ENCODE measurements around the gene GPC5.
"Not testable (repeated sequence)": the region's sequence is repeated elsewhere in the genome, so short reads cannot be mapped to it uniquely, and the experiment has no call there.

GPC5 gene

GRCh38 chr13:91781982-91782691, 383.7 kb downstream of the GPC5 start:
- H3K4me3 Mint-ChIP-seq, DNase-seq, ATAC-seq, H3K27me3 Mint-ChIP-seq, H3K9me3 Mint-ChIP-seq, H3K4me1 Mint-ChIP-seq: not testable (repeated sequence)
- peak overlapping the region in 1 of 2 donors; percentile 75 for H3K27ac Mint-ChIP-seq

- ATAC-seq: no peak
- peaks cover 6% of the 10 kb centered on the region for H3K4me1 Mint-ChIP-seq
- peaks cover 0 to 7% of the 10 kb centered on the region in 2 donors for H3K9me3 Mint-ChIP-seq
- H3K4me3 Mint-ChIP-seq: no peak overlapping the region
- no peak for DNase-seq
- H3K27ac Mint-ChIP-seq: no peak overlapping the region
- no peaks in the 10 kb centered on the region for H3K27me3 Mint-ChIP-seq
These were observed 387.2 kb downstream of the GPC5 start for GRCh38 chr13:91785431-91786119.

- Mint-ChIP-seq H3K9me3 (peaks cover 4 to 15% of the 10 kb centered on the region in 2 donors), H3K27me3 (no peaks in the 10 kb centered on the region), H3K4me3 (no peak overlapping the region), H3K4me1 (no peaks in the 10 kb centered on the region), H3K27ac (no peak overlapping the region)
- ATAC-seq: no peak
- no peak for DNase-seq
These were observed 393.6 kb downstream of the GPC5 start for GRCh38 chr13:91792054-91792453.

GRCh38 chr13:91797567-91797966, 399.1 kb downstream of the GPC5 start:
- H3K27ac Mint-ChIP-seq: no peak overlapping the region
- no peak for ATAC-seq
- H3K9me3 Mint-ChIP-seq: peaks cover 4 to 21% of the 10 kb centered on the region in 2 donors
- no peaks in the 10 kb centered on the region for H3K27me3 Mint-ChIP-seq
- H3K4me1 Mint-ChIP-seq: no peaks in the 10 kb centered on the region
- no peak for DNase-seq
- no peak overlapping the region for H3K4me3 Mint-ChIP-seq

- not testable (repeated sequence) for H3K4me1 Mint-ChIP-seq, H3K4me3 Mint-ChIP-seq
These were observed 399.9 kb downstream of the GPC5 start for GRCh38 chr13:91798338-91798737.

GRCh38 chr13:91801772-91802171, 403.4 kb downstream of the GPC5 start:
- not testable (repeated sequence) for H3K27me3 Mint-ChIP-seq, ATAC-seq, H3K4me1 Mint-ChIP-seq, DNase-seq, H3K9me3 Mint-ChIP-seq, H3K4me3 Mint-ChIP-seq, H3K27ac Mint-ChIP-seq

More at GRCh38 chr13:91798338-91798737, 399.9 kb downstream of the GPC5 start:
- not testable (repeated sequence) for DNase-seq, H3K27me3 Mint-ChIP-seq, H3K27ac Mint-ChIP-seq, ATAC-seq
- peaks cover 4 to 15% of the 10 kb centered on the region in 2 donors for H3K9me3 Mint-ChIP-seq

- Mint-ChIP-seq H3K9me3 (peaks cover 0 to 6% of the 10 kb centered on the region in 2 donors), H3K27ac (no peak overlapping the region), H3K4me3 (no peak overlapping the region), H3K27me3 (no peaks in the 10 kb centered on the region), H3K4me1 (no peaks in the 10 kb centered on the region)
- DNase-seq: no peak
- no peak for ATAC-seq
These were observed 404.5 kb downstream of the GPC5 start for GRCh38 chr13:91802957-91803356.

GRCh38 chr13:91804724-91805123, 406.3 kb downstream of the GPC5 start:
- H3K9me3 Mint-ChIP-seq: no peaks in the 10 kb centered on the region
- no peak for DNase-seq
- no peak for ATAC-seq
- H3K4me1 Mint-ChIP-seq: no peaks in the 10 kb centered on the region
- H3K27me3 Mint-ChIP-seq: no peaks in the 10 kb centered on the region
- no peak overlapping the region for H3K27ac Mint-ChIP-seq
- H3K4me3 Mint-ChIP-seq: no peak overlapping the region

GRCh38 chr13:91805605-91806004, 407.2 kb downstream of the GPC5 start:
- H3K27me3 Mint-ChIP-seq: no peaks in the 10 kb centered on the region
- no peak for DNase-seq
- H3K4me3 Mint-ChIP-seq: no peak overlapping the region
- H3K9me3 Mint-ChIP-seq: no peaks in the 10 kb centered on the region
- no peak for ATAC-seq
- H3K4me1 Mint-ChIP-seq: no peaks in the 10 kb centered on the region
- H3K27ac Mint-ChIP-seq: no peak overlapping the region

GRCh38 chr13:91809161-91809560, 410.7 kb downstream of the GPC5 start:
- DNase-seq: no peak
- no peaks in the 10 kb centered on the region for H3K27me3 Mint-ChIP-seq

GRCh38 chr13:91813253-91813652, 414.8 kb downstream of the GPC5 start:
- Mint-ChIP-seq H3K27ac (no peak overlapping the region), H3K4me3 (no peak overlapping the region), H3K9me3 (no peaks in the 10 kb centered on the region), H3K27me3 (no peaks in the 10 kb centered on the region), H3K4me1 (no peaks in the 10 kb centered on the region)
- DNase-seq (no peak), ATAC-seq (no peak)

More at GRCh38 chr13:91809161-91809560, 410.7 kb downstream of the GPC5 start:
- no peaks in the 10 kb centered on the region for H3K9me3 Mint-ChIP-seq
- H3K4me3 Mint-ChIP-seq: no peak overlapping the region
- H3K27ac Mint-ChIP-seq: no peak overlapping the region
- H3K4me1 Mint-ChIP-seq: no peaks in the 10 kb centered on the region
- ATAC-seq: no peak

- Mint-ChIP-seq H3K27me3 (no peaks in the 10 kb centered on the region), H3K9me3 (no peaks in the 10 kb centered on the region), H3K27ac (no peak overlapping the region), H3K4me3 (no peak overlapping the region), H3K4me1 (no peaks in the 10 kb centered on the region)
- DNase-seq: no peak
- ATAC-seq: no peak
These were observed 417.9 kb downstream of the GPC5 start for GRCh38 chr13:91816263-91816807.

- no peaks in the 10 kb centered on the region for H3K4me1 Mint-ChIP-seq
- H3K27me3 Mint-ChIP-seq: no peaks in the 10 kb centered on the region
- no peak overlapping the region for H3K27ac Mint-ChIP-seq
- no peaks in the 10 kb centered on the region for H3K9me3 Mint-ChIP-seq
- DNase-seq (no peak), ATAC-seq (no peak)
- H3K4me3 Mint-ChIP-seq: no peak overlapping the region
These were observed 418.8 kb downstream of the GPC5 start for GRCh38 chr13:91817250-91817649.

GRCh38 chr13:91824416-91824815, 426.0 kb downstream of the GPC5 start:
- Mint-ChIP-seq H3K27me3 (no peaks in the 10 kb centered on the region), H3K9me3 (peaks cover 2 to 5% of the 10 kb centered on the region in 2 donors), H3K4me1 (no peaks in the 10 kb centered on the region), H3K4me3 (no peak overlapping the region), H3K27ac (no peak overlapping the region)
- no peak for ATAC-seq
- DNase-seq: no peak

GRCh38 chr13:91825516-91825915, 427.1 kb downstream of the GPC5 start:
- Mint-ChIP-seq H3K4me3 (no peak overlapping the region), H3K9me3 (peaks cover 5 to 13% of the 10 kb centered on the region in 2 donors), H3K4me1 (no peaks in the 10 kb centered on the region), H3K27ac (no peak overlapping the region), H3K27me3 (no peaks in the 10 kb centered on the region)
- DNase-seq (no peak), ATAC-seq (no peak)

GRCh38 chr13:91836553-91836952, 438.1 kb downstream of the GPC5 start:
- Mint-ChIP-seq H3K9me3 (peaks cover 0 to 7% of the 10 kb centered on the region in 2 donors), H3K27me3 (no peaks in the 10 kb centered on the region), H3K4me3 (no peak overlapping the region), H3K27ac (no peak overlapping the region), H3K4me1 (no peaks in the 10 kb centered on the region)
- ATAC-seq: no peak
- DNase-seq: no peak

Measured in stimulated activated naive CD8-positive, alpha-beta T cell treated with anti-CD3 and anti-CD28 coated beads, Interleukin-15, amount 100 ng/mL, for 72 hours (primary cell).